ENCODE results near the gene RHBDL3.

- TF ChIP-seq CTCF (IDR thresholded peaks at IDR 0.05) = no peak
- TF ChIP-seq EZH2 (IDR thresholded peaks at IDR 0.05; ENCODE audit: borderline replicate concordance, insufficient read depth, low read depth, low read length, poor library complexity, severe bottlenecking) = no peak
These were observed 32.7 kb downstream of the RHBDL3 start for GRCh38 chr17:32298298-32298697.

Data from B cell (primary cell).